PC-3 (cell line): Measurements from ENCODE around the gene SLC35F5.

ENCODE experiments used
- CTCF ChIP-seq: fragments of 300-600 bp; sonication (generic); conservative IDR thresholded peaks from 2 replicates; pipeline ENCODE4 v1.5.1; 2017; ENCODE audit warnings: antibody characterized with exemption, low read depth, mild to moderate bottlenecking, low read length
- EZH2 ChIP-seq: fragments of 300-600 bp; sonication (generic); IDR thresholded peaks from one replicate; pipeline ENCODE4 v1.6.1; 2017; ENCODE audit warnings: antibody characterized with exemption, mild to moderate bottlenecking, low read length; ENCODE audit not compliant: unreplicated experiment
- EZH2phosphoT487 ChIP-seq: fragments of 300-600 bp; sonication (generic); IDR thresholded peaks from 2 replicates; pipeline ENCODE4 v1.6.1; 2018; ENCODE audit warnings: mild to moderate bottlenecking, antibody characterized with exemption, low read length, borderline replicate concordance

GRCh38 chr2:113757138-113757657, 756 bp upstream of the SLC35F5 start:
- TF ChIP-seq CTCF (no peak), EZH2 (no peak), EZH2phosphoT487 (no peak)
